HepG2 (cell line): ENCODE data around the gene CBX2. TPM values are rescaled to one million over a fixed set of nuclear protein-coding genes. Genes with fewer than 3 reads are reported as not detected.

Experiments used
- ADNP ChIP-seq: sonication (generic); formaldehyde crosslinking; IDR thresholded peaks from 2 replicates; pipeline ENCODE4 v1.4.0; 2020; ENCODE audit warnings: missing genetic modification reagents
- HES4 ChIP-seq: sonication (generic); formaldehyde crosslinking; IDR thresholded peaks from 2 replicates; pipeline ENCODE4 v1.9.0; 2021; ENCODE audit warnings: mild to moderate bottlenecking, missing genetic modification reagents, borderline replicate concordance
- HIVEP1 ChIP-seq: sonication (generic); formaldehyde crosslinking; IDR thresholded peaks from 2 replicates; pipeline ENCODE4 v1.4.0; 2020; ENCODE audit warnings: mild to moderate bottlenecking, missing genetic modification reagents
- KDM5B ChIP-seq: sonication (generic); formaldehyde crosslinking; IDR thresholded peaks from 2 replicates; pipeline ENCODE4 v1.4.0; 2020; ENCODE audit warnings: missing genetic modification reagents, mild to moderate bottlenecking, borderline replicate concordance
- KMT2B ChIP-seq: IDR thresholded peaks from 2 replicates; pipeline ENCODE4 v1.6.1; 2016; ENCODE audit warnings: missing genetic modification reagents, missing compliant biosample characterization
- NFKB2 ChIP-seq: sonication (generic); formaldehyde crosslinking; IDR thresholded peaks from 2 replicates; pipeline ENCODE4 v1.4.0; 2020; ENCODE audit warnings: missing genetic modification reagents, borderline replicate concordance
- NR1H2 ChIP-seq: sonication (generic); formaldehyde crosslinking; IDR thresholded peaks from 2 replicates; pipeline ENCODE4 v1.8.1; 2022; ENCODE audit warnings: low read depth, missing genetic modification reagents, borderline replicate concordance
- RXRA ChIP-seq: sonication (generic); formaldehyde crosslinking; IDR thresholded peaks from 2 replicates; pipeline ENCODE4 v1.5.1; 2020; ENCODE audit warnings: missing genetic modification reagents
- TOPORS ChIP-seq: sonication (generic); formaldehyde crosslinking; IDR thresholded peaks from 2 replicates; pipeline ENCODE4 v1.8.0; 2023; ENCODE audit warnings: mild to moderate bottlenecking, missing genetic modification reagents
- TRIM24 ChIP-seq: sonication (generic); formaldehyde crosslinking; IDR thresholded peaks from 2 replicates; pipeline ENCODE4 v1.8.0; 2022; ENCODE audit warnings: mild to moderate bottlenecking, missing genetic modification reagents
- ZKSCAN5 ChIP-seq: sonication (generic); formaldehyde crosslinking; IDR thresholded peaks from 2 replicates; pipeline ENCODE4 v1.5.1; 2020; ENCODE audit warnings: mild to moderate bottlenecking, missing genetic modification reagents
- ZMYM3 ChIP-seq: sonication (generic); formaldehyde crosslinking; IDR thresholded peaks from 2 replicates; pipeline ENCODE4 v1.5.1; 2020; ENCODE audit warnings: mild to moderate bottlenecking, missing genetic modification reagents
- ZNF329 ChIP-seq: sonication (generic); formaldehyde crosslinking; IDR thresholded peaks from 2 replicates; pipeline ENCODE4 v1.9.0; 2021; ENCODE audit warnings: low read depth, mild to moderate bottlenecking, missing genetic modification reagents
- ZNF446 ChIP-seq: sonication (generic); formaldehyde crosslinking; IDR thresholded peaks from 2 replicates; pipeline ENCODE4 v1.5.0; 2020; ENCODE audit warnings: mild to moderate bottlenecking, missing genetic modification reagents
- ZNF629 ChIP-seq: sonication (generic); formaldehyde crosslinking; conservative IDR thresholded peaks from 2 replicates; pipeline ENCODE4 v1.5.0; 2020; ENCODE audit warnings: missing genetic modification reagents
- ZNF713 ChIP-seq: sonication (generic); formaldehyde crosslinking; IDR thresholded peaks from 2 replicates; pipeline ENCODE4 v1.4.0; 2020; ENCODE audit warnings: mild to moderate bottlenecking, missing genetic modification reagents
- ZSCAN12 ChIP-seq: sonication (generic); formaldehyde crosslinking; IDR thresholded peaks from 2 replicates; pipeline ENCODE4 v1.9.0; 2021; ENCODE audit warnings: mild to moderate bottlenecking, missing genetic modification reagents
- polyA plus RNA-seq, 8 experiments: library from polyadenylated mRNA; depleted of rRNA in 3 of 8; stranded (reverse) in 7 of 8; unstranded in 1 of 8; fragments of >200 nt; fragmentation: Illumina TruSeq in 4 of 8; extraction: Trizol in 4 of 8; gene quantifications; 2 replicates each; pipeline versions ENCODE4 v1.2.1 to v1.2.3, GENCODE V29; 2011 to 2016; ENCODE audit warnings: low read depth in 4 of 8, missing spikeins in 1 of 8, mixed read lengths in 1 of 8; ENCODE audit not compliant: insufficient read depth in 1 of 8
- total RNA-seq, 5 experiments: library from RNA; depleted of rRNA; stranded (reverse); fragments of >200 nt; fragmentation: Illumina TruSeq; extraction: Trizol; gene quantifications; 2 replicates each; pipeline ENCODE4 v1.2.3, GENCODE V29; 2016; ENCODE audit warnings: low read depth in 1 of 5
- TF ChIP-seq, protein P1 (sequence below): sonication (generic); formaldehyde crosslinking; IDR thresholded peaks from 2 replicates; pipeline ENCODE4 v1.5.1; 2020; ENCODE audit warnings: mild to moderate bottlenecking, missing genetic modification reagents, moderate library complexity
- TF ChIP-seq, protein P2 (sequence below): IDR thresholded peaks from 2 replicates; pipeline ENCODE4 v1.6.1; 2016; ENCODE audit warnings: missing biosample characterization, missing genetic modification reagents, low read depth
- TF ChIP-seq, protein P3 (sequence below): sonication (generic); formaldehyde crosslinking; IDR thresholded peaks from 2 replicates; pipeline ENCODE4 v1.4.0; 2020; ENCODE audit warnings: missing genetic modification reagents
- TF ChIP-seq, protein P4 (sequence below): sonication (generic); formaldehyde crosslinking; IDR thresholded peaks from 2 replicates; pipeline ENCODE4 v1.5.1; 2020; ENCODE audit warnings: mild to moderate bottlenecking, moderate library complexity, missing genetic modification reagents

Gene CBX2
- total and polyA plus RNA-seq, 2 of the 13 experiments (the other 11 are each of a cell fraction or from before 2014, with no cell fraction given), result 14.5 to 31.1 TPM

DNA sequence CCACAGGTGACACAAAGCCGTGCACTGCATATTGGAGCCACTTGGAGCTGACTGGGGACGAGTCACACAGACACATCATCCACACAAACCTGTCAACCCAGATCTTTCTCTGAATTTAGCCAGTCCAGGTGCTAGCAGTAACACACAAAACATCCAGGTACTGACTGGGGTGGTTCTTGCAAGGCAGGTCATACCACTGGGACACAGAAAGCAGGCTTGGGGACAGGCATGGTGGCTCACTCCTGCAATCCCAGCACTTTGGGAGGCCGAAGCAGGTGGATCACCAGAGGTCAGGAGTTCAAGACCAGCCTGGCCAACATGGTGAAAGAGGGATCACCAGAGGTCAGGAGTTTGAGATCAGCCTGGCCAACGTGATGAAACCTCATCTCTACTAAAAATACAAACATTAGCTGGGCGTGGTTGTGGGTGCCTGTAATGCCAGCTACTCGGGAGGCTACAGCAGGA is 32.3 kb upstream of the CBX2 start (continued):
- peak; percentile 78 for TF ChIP-seq RXRA (CRISPR knock-in tag)
- TF ChIP-seq ZNF446 (CRISPR knock-in tag), result peak; percentile 53; the same call in 1 of the 2 replicates
- 0 out of 2 replicates have a peak, but pooled peaks have one; percentile 25 for TF ChIP-seq HIVEP1 (CRISPR knock-in tag)
- peak; percentile 52; the same call in 1 of the 2 replicates for TF ChIP-seq KDM5B
- TF ChIP-seq ZNF329, result no peak
- TF ChIP-seq ZNF713 (CRISPR knock-in tag), result no peak
- TF ChIP-seq, protein P1, sequence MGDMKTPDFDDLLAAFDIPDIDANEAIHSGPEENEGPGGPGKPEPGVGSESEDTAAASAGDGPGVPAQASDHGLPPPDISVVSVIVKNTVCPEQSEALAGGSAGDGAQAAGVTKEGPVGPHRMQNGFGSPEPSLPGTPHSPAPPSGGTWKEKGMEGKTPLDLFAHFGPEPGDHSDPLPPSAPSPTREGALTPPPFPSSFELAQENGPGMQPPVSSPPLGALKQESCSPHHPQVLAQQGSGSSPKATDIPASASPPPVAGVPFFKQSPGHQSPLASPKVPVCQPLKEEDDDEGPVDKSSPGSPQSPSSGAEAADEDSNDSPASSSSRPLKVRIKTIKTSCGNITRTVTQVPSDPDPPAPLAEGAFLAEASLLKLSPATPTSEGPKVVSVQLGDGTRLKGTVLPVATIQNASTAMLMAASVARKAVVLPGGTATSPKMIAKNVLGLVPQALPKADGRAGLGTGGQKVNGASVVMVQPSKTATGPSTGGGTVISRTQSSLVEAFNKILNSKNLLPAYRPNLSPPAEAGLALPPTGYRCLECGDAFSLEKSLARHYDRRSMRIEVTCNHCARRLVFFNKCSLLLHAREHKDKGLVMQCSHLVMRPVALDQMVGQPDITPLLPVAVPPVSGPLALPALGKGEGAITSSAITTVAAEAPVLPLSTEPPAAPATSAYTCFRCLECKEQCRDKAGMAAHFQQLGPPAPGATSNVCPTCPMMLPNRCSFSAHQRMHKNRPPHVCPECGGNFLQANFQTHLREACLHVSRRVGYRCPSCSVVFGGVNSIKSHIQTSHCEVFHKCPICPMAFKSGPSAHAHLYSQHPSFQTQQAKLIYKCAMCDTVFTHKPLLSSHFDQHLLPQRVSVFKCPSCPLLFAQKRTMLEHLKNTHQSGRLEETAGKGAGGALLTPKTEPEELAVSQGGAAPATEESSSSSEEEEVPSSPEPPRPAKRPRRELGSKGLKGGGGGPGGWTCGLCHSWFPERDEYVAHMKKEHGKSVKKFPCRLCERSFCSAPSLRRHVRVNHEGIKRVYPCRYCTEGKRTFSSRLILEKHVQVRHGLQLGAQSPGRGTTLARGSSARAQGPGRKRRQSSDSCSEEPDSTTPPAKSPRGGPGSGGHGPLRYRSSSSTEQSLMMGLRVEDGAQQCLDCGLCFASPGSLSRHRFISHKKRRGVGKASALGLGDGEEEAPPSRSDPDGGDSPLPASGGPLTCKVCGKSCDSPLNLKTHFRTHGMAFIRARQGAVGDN (CRISPR knock-in tag), result peak; percentile 27; the same call in 1 of the 2 replicates
- 0 out of 2 replicates have a peak, but pooled peaks have one; percentile 9 for TF ChIP-seq ZNF629 (CRISPR knock-in tag)
- no peak for TF ChIP-seq NR1H2 (CRISPR knock-in tag)
- TF ChIP-seq, protein P2, sequence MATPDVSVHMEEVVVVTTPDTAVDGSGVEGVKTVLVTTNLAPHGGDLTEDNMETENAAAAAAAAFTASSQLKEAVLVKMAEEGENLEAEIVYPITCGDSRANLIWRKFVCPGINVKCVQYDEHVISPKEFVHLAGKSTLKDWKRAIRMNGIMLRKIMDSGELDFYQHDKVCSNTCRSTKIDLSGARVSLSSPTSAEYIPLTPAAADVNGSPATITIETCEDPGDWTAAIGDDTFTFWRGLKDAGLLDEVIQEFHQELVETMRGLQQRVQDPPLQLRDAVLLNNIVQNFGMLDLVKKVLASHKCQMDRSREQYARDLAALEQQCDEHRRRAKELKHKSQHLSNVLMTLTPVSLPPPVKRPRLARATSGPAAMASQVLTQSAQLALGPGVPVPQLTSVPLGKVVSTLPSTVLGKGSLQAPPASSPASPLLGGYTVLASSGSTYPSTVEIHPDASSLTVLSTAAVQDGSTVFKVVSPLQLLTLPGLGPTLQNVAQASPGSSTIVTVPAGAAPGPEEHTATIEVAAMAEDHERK, result no peak
- TF ChIP-seq ZKSCAN5 (CRISPR knock-in tag), result no peak
- TF ChIP-seq ZMYM3 (CRISPR knock-in tag), result peak; percentile 75
- TF ChIP-seq ADNP (CRISPR knock-in tag), result peak; percentile 32; the same call in 1 of the 2 replicates
- 0 out of 2 replicates have a peak, but pooled peaks have one; percentile 54 for TF ChIP-seq HES4 (CRISPR knock-in tag)
- TF ChIP-seq NFKB2 (CRISPR knock-in tag), result 0 out of 2 replicates have a peak, but pooled peaks have one; percentile 45
- TF ChIP-seq, protein P3, sequence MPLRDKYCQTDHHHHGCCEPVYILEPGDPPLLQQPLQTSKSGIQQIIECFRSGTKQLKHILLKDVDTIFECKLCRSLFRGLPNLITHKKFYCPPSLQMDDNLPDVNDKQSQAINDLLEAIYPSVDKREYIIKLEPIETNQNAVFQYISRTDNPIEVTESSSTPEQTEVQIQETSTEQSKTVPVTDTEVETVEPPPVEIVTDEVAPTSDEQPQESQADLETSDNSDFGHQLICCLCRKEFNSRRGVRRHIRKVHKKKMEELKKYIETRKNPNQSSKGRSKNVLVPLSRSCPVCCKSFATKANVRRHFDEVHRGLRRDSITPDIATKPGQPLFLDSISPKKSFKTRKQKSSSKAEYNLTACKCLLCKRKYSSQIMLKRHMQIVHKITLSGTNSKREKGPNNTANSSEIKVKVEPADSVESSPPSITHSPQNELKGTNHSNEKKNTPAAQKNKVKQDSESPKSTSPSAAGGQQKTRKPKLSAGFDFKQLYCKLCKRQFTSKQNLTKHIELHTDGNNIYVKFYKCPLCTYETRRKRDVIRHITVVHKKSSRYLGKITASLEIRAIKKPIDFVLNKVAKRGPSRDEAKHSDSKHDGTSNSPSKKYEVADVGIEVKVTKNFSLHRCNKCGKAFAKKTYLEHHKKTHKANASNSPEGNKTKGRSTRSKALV (CRISPR knock-in tag), result 0 out of 2 replicates have a peak, but pooled peaks have one; percentile 34
- TF ChIP-seq TOPORS (CRISPR knock-in tag), result 0 out of 2 replicates have a peak, but pooled peaks have one; percentile 53
- TF ChIP-seq KMT2B, result 0 out of 2 replicates have a peak, but pooled peaks have one; percentile 14
- TF ChIP-seq ZSCAN12 (CRISPR knock-in tag), result no peak
- peak; percentile 28; the same call in 1 of the 2 replicates for TF ChIP-seq TRIM24
- TF ChIP-seq, protein P4, sequence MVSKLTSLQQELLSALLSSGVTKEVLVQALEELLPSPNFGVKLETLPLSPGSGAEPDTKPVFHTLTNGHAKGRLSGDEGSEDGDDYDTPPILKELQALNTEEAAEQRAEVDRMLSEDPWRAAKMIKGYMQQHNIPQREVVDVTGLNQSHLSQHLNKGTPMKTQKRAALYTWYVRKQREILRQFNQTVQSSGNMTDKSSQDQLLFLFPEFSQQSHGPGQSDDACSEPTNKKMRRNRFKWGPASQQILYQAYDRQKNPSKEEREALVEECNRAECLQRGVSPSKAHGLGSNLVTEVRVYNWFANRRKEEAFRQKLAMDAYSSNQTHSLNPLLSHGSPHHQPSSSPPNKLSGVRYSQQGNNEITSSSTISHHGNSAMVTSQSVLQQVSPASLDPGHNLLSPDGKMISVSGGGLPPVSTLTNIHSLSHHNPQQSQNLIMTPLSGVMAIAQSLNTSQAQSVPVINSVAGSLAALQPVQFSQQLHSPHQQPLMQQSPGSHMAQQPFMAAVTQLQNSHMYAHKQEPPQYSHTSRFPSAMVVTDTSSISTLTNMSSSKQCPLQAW (CRISPR knock-in tag), result 0 out of 2 replicates have a peak, but pooled peaks have one; percentile 44
